HepG2 (cell line): ENCODE data around the gene AKAP1. TPM values are rescaled to one million over a fixed set of nuclear protein-coding genes. Genes with fewer than 3 reads are reported as not detected.

Experiments
- DZIP1 ChIP-seq: sonication (generic); formaldehyde crosslinking; IDR thresholded peaks from 2 replicates; pipeline ENCODE4 v1.5.0; 2020; ENCODE audit warnings: mild to moderate bottlenecking, missing genetic modification reagents
- ELF3 ChIP-seq: IDR thresholded peaks from 2 replicates; pipeline ENCODE4 v1.6.1; 2016; ENCODE audit warnings: missing genetic modification reagents, missing compliant biosample characterization
- FOXJ3 ChIP-seq: sonication (generic); formaldehyde crosslinking; IDR thresholded peaks from 2 replicates; pipeline ENCODE4 v1.4.0; 2020; ENCODE audit warnings: missing genetic modification reagents, mild to moderate bottlenecking, borderline replicate concordance
- JUNB ChIP-seq: sonication (generic); formaldehyde crosslinking; IDR thresholded peaks from 2 replicates; pipeline ENCODE4 v1.8.0; 2022; ENCODE audit warnings: missing genetic modification reagents, mild to moderate bottlenecking, borderline replicate concordance
- KDM5A ChIP-seq: fragments of 200-600 bp; sonication (generic); IDR thresholded peaks from 2 replicates; pipeline ENCODE4 v1.7.0; 2018; ENCODE audit warnings: antibody characterized with exemption, mild to moderate bottlenecking, low read length, borderline replicate concordance
- PHF20 ChIP-seq: sonication (generic); formaldehyde crosslinking; IDR thresholded peaks from 2 replicates; pipeline ENCODE4 v1.5.0; 2020; ENCODE audit warnings: mild to moderate bottlenecking, missing genetic modification reagents
- RNF219 ChIP-seq: sonication (generic); formaldehyde crosslinking; IDR thresholded peaks from 2 replicates; pipeline ENCODE4 v1.5.0; 2020; ENCODE audit warnings: mild to moderate bottlenecking, missing genetic modification reagents
- SIX4 ChIP-seq: sonication (generic); formaldehyde crosslinking; IDR thresholded peaks from 2 replicates; pipeline ENCODE4 v1.4.0; 2020; ENCODE audit warnings: missing genetic modification reagents
- SP2 ChIP-seq: sonication (generic); formaldehyde crosslinking; IDR thresholded peaks from 2 replicates; pipeline ENCODE4 v1.5.1; 2020; ENCODE audit warnings: mild to moderate bottlenecking, missing genetic modification reagents
- THAP7 ChIP-seq: sonication (generic); formaldehyde crosslinking; IDR thresholded peaks from 2 replicates; pipeline ENCODE4 v1.8.1; 2023; ENCODE audit warnings: mild to moderate bottlenecking, missing genetic modification reagents
- ZBTB8A ChIP-seq: sonication (generic); formaldehyde crosslinking; IDR thresholded peaks from 2 replicates; pipeline ENCODE4 v1.4.0; 2020; ENCODE audit warnings: mild to moderate bottlenecking, low read depth, missing genetic modification reagents, borderline replicate concordance
- ZNF124 ChIP-seq: sonication (generic); formaldehyde crosslinking; IDR thresholded peaks from 2 replicates; pipeline ENCODE4 v1.4.0; 2020; ENCODE audit warnings: missing genetic modification reagents
- ZNF180 ChIP-seq: sonication (generic); formaldehyde crosslinking; IDR thresholded peaks from 2 replicates; pipeline ENCODE4 v1.4.0; 2020; ENCODE audit warnings: low read depth, missing genetic modification reagents, borderline replicate concordance
- ZNF225 ChIP-seq: sonication (generic); formaldehyde crosslinking; IDR thresholded peaks from 2 replicates; pipeline ENCODE4 v1.4.0; 2020; ENCODE audit warnings: mild to moderate bottlenecking, missing genetic modification reagents
- ZNF614 ChIP-seq: IDR thresholded peaks from 2 replicates; pipeline ENCODE4 v1.6.1; 2018; ENCODE audit warnings: missing biosample characterization, missing genetic modification reagents, inconsistent platforms, borderline replicate concordance
- ZNF709 ChIP-seq: sonication (generic); formaldehyde crosslinking; IDR thresholded peaks from 2 replicates; pipeline ENCODE4 v1.5.0; 2020; ENCODE audit warnings: mild to moderate bottlenecking, missing genetic modification reagents
- ZNF777 ChIP-seq: sonication (generic); formaldehyde crosslinking; IDR thresholded peaks from 2 replicates; pipeline ENCODE4 v1.4.0; 2020; ENCODE audit warnings: missing genetic modification reagents
- polyA plus RNA-seq, 8 experiments: library from polyadenylated mRNA; depleted of rRNA in 3 of 8; stranded (reverse) in 7 of 8; unstranded in 1 of 8; fragments of >200 nt; fragmentation: Illumina TruSeq in 4 of 8; extraction: Trizol in 4 of 8; gene quantifications; 2 replicates each; pipeline versions ENCODE4 v1.2.1 to v1.2.3, GENCODE V29; 2011 to 2016; ENCODE audit warnings: low read depth in 4 of 8, missing spikeins in 1 of 8, mixed read lengths in 1 of 8; ENCODE audit not compliant: insufficient read depth in 1 of 8
- total RNA-seq, 5 experiments: library from RNA; depleted of rRNA; stranded (reverse); fragments of >200 nt; fragmentation: Illumina TruSeq; extraction: Trizol; gene quantifications; 2 replicates each; pipeline ENCODE4 v1.2.3, GENCODE V29; 2016; ENCODE audit warnings: low read depth in 1 of 5
- TF ChIP-seq, protein P1 (sequence below): sonication (generic); formaldehyde crosslinking; IDR thresholded peaks from 2 replicates; pipeline ENCODE4 v1.5.0; 2020; ENCODE audit warnings: missing genetic modification reagents
- TF ChIP-seq, protein P2 (sequence below): sonication (generic); formaldehyde crosslinking; IDR thresholded peaks from 2 replicates; pipeline ENCODE4 v1.8.1; 2023; ENCODE audit warnings: missing genetic modification reagents, mild to moderate bottlenecking, borderline replicate concordance

The AKAP1 gene
- total and polyA plus RNA-seq, 2 of the 13 experiments (the other 11 are each of a cell fraction or from before 2014, with no cell fraction given): 101 to 131 TPM

GRCh38 chr17:57120814-57121213 is 35.8 kb downstream of the AKAP1 start (continued):
- TF ChIP-seq, protein P1, sequence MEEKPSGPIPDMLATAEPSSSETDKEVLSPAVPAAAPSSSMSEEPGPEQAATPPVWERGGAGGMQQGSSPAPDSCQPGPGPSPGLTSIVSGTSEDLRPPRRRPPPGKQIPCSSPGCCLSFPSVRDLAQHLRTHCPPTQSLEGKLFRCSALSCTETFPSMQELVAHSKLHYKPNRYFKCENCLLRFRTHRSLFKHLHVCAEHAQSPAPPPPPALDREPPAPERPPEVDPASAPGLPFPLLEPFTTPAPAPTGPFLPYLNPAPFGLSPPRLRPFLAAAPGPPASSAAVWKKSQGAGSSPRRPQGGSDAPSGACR: 0 out of 2 replicates have a peak, but pooled peaks have one; percentile 27
- no peak for TF ChIP-seq ZBTB8A
- TF ChIP-seq THAP7 (CRISPR knock-in tag): no peak
- TF ChIP-seq KDM5A: no peak
- TF ChIP-seq ELF3 (CRISPR knock-in tag): peak; percentile 56; the same call in 1 of the 2 replicates
- TF ChIP-seq, protein P2, sequence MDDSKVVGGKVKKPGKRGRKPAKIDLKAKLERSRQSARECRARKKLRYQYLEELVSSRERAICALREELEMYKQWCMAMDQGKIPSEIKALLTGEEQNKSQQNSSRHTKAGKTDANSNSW (CRISPR knock-in tag): no peak
- TF ChIP-seq PHF20 (CRISPR knock-in tag): no peak
- no peak for TF ChIP-seq ZNF709 (CRISPR knock-in tag)
- no peak for TF ChIP-seq ZNF124 (CRISPR knock-in tag)
- TF ChIP-seq ZNF614 (CRISPR knock-in tag): 0 out of 2 replicates have a peak, but pooled peaks have one; percentile 48
- peak; percentile 66; the same call in 1 of the 2 replicates for TF ChIP-seq SIX4 (CRISPR knock-in tag)
- TF ChIP-seq FOXJ3 (CRISPR knock-in tag): peak; percentile 71; the same call in 1 of the 2 replicates
- TF ChIP-seq JUNB (CRISPR knock-in tag): no peak
- TF ChIP-seq ZNF180 (CRISPR knock-in tag): no peak
- TF ChIP-seq ZNF225 (CRISPR knock-in tag): no peak
- TF ChIP-seq SP2 (CRISPR knock-in tag): no peak
- TF ChIP-seq ZNF777 (CRISPR knock-in tag): no peak
- TF ChIP-seq DZIP1: no peak
- no peak for TF ChIP-seq RNF219 (CRISPR knock-in tag)
